AG09319 (cell line): ENCODE measurements around the gene WTAP.
"Not testable (repeated sequence)": the region's sequence is repeated elsewhere in the genome, so short reads cannot be mapped to it uniquely, and the experiment has no call there.

Experiments
- DNase-seq: peaks from one replicate; pipeline ENCODE4 v3.0.0-alpha.2; 2010; ENCODE audit warnings: low read depth; ENCODE audit errors: extremely low read depth
- CTCF ChIP-seq: IDR thresholded peaks from 2 replicates; pipeline ENCODE4 v1.5.1; 2011; ENCODE audit warnings: low read depth, mild to moderate bottlenecking, inconsistent platforms, low read length, moderate library complexity

The WTAP gene

DNA sequence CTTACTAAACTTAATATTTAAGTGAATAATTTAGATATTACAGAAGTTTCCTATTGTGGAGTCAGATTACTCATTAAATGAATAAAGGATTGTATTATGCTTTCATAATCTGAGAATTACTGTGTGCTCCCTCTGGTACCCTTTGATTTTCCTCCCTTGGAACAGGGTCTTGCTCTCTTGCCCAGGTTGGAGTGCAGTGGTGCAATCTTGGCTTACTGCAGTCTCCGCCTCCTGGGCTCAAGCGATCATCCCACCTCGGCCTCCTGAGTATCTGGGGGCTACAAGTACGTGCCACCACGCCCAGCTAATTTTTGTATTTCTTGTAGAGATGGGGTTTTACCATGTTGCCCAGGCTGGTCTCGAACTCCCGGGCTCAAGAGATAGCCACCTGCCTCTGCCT lies 9.6 kb downstream of the WTAP start:
- TF ChIP-seq CTCF: no peak
- no peak for DNase-seq

DNA sequence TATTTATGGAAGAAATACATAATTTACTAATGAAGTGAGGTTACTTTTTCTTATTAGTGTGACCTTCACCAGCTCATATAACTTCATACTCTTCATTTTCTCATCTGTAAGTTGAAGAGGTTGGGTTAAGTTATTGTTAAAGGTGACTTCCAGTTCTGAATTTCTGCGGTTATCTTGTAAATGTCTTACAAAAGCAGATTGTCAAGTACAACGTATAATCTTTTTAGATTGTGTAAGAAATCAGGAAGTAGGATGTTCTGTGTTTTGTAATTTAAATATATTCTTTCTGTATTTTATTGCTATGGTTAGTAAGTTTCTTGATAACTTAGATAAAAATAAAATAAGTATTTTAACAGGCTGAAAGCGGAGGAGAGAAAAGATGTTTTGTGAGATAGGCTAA lies 12.0 kb downstream of the WTAP start:
- DNase-seq: no peak
- TF ChIP-seq CTCF: no peak

DNA sequence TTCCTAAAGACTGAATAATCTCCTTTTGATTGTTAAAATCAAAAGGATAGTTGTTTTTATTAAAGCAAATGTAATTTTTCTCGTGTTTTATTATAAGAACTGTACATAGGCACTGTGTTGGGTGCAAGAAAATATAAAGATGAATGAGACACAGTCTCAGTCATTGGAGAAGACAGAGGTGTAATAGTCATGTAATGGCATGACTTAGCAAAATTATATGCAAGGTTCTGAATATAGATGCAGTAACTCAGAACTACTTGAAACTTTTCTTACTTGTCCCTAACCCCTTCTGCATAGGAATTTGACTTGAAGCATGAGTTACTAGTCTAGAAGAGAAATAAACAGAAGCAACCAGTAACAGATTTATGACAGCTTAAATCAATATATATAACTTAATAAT lies 14.9 kb downstream of the WTAP start:
- no peak for DNase-seq
- TF ChIP-seq CTCF: no peak

DNA sequence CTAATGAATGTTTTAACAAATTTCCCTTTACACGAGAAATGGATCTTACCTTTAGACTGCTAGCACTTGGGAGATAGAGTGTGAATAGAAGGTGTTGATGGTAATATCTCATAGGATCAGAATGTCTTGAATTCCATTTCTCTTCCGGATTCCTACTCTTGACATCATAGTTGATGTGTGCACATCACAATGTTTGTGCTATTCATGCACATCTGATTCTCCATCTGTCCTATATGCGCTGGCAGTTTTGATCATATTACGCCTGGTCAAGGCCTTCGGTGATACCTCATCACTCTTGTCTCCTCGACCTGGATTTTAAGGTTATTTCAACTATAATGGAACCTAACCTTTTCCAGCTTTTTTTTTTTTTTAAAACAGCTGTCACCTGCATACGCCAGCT lies 17.8 kb downstream of the WTAP start:
- no peak for TF ChIP-seq CTCF
- no peak for DNase-seq

GRCh38 chr6:159746759-159747158 lies 19.5 kb downstream of the WTAP start:
- no peak for DNase-seq
- no peak for TF ChIP-seq CTCF

DNA sequence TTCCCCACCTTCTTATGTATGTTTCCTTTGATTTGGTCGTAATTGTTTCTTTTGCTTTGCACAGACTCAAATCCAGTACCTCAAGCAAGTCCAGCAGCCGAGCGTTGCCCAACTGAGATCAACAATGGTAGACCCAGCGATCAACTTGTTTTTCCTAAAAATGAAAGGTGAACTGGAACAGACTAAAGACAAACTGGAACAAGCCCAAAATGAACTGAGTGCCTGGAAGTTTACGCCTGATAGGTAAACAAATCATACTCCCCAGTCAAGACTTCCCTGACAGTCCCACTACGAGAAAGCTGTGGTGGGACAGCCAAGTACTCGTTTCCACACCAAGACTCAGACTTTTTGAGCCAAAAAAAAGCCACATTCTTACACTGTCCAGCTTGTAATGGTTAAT lies 20.8 kb downstream of the WTAP start:
- not testable (repeated sequence) for DNase-seq

DNA sequence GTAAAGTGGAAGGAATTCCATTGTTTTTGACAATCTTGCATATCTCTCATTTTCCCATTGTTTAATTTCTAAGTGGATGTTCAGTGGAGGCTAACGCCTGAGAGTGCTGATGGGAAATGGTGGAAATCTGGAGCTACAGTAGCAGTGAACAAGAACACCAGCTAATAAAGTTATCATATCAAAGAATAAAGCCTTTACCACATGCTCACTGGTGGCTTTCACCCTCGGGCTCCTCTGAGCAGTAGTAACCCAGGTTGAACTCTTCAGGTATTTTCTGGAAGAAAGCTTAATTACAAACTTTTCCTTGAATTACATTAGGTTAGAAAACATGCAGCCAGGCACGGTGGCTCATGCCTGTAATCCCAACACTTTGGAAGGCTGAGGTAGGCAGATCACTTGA lies 24.1 kb downstream of the WTAP start:
- DNase-seq: no peak
- no peak for TF ChIP-seq CTCF

- TF ChIP-seq CTCF: no peak
Measured at GRCh38 chr6:159753081-159753872, 26.0 kb downstream of the WTAP start.

More at GRCh38 chr6:159753081-159753872, 26.0 kb downstream of the WTAP start:
- no peak for DNase-seq
